ENCODE measurements around the gene C21orf91.
"Not testable (repeated sequence)": the region's sequence is repeated elsewhere in the genome, so short reads cannot be mapped to it uniquely, and the experiment has no call there.

Gene C21orf91

GRCh38 chr21:17779496-17779895 lies 39.7 kb downstream of the C21orf91 start:
- no peak for DNase-seq (ENCODE audit: low spot score)

- no peak for DNase-seq (ENCODE audit: low spot score)
Observed at GRCh38 chr21:17777072-17777765, 41.9 kb downstream of the C21orf91 start.

DNA sequence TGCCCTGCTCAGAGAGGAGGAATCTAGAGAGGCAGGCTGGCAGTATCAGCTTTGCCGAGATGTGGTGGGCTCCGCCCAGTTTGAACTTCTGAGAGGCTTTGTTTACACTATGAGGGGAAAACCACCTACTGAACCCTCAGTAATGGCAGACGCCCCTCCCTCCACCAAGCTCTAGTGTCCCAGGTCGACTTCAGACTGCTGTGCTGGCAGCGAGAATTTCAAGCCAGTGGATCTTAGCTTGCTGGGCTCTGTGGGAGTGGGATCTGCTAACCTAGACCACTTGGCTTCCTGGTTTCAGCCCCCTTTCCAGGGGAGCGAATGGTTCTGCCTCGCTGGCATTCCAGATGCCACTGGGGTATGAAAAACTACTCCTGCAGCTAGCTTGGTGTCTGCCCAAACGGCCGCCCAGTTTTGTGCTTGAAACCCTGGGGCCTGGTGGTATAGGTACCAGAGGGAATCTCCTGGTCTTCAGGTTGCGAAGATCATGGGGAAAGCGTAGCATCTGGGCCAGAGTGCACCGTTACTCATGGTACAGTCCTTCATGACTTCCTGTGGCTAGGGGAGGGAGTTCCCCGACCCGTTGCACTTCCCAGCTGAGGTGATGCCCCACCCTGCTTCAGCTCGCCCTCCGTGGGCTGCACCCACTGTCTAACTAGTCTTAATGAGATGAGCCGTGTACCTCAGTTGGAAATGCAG lies 43.6 kb downstream of the C21orf91 start:
- DNase-seq (ENCODE audit: low spot score), result no peak

DNA sequence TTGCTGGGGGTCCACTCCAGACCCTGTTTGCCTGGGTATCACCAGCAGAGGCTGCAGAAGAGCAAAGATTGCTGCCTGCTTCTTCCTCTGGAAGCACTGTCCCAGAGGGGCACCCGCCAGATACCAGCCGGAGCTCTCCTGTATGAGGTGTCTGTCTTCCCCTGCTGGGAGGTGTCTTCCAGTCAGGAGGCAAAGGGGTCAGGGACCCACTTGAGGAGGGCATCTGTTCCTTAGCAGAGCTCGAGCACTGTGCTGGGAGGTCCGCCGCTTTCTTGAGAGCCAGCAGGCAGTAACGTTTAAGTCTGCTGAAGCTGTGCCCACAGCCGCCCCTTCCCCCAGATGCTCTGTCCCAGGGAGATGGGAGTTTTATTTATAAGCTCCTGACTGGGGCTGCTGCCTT lies 44.1 kb downstream of the C21orf91 start:
- DNase-seq (ENCODE audit: low spot score), result not testable (repeated sequence)

GRCh38 chr21:17769447-17769845 lies 49.7 kb downstream of the C21orf91 start:
- DNase-seq (ENCODE audit: low spot score), result no peak

GRCh38 chr21:17768840-17769446 lies 50.2 kb downstream of the C21orf91 start:
- DNase-seq (ENCODE audit: low spot score), result no peak

- DNase-seq (ENCODE audit: low spot score), result no peak
Observed at GRCh38 chr21:17765207-17765606, 53.9 kb downstream of the C21orf91 start.

DNA sequence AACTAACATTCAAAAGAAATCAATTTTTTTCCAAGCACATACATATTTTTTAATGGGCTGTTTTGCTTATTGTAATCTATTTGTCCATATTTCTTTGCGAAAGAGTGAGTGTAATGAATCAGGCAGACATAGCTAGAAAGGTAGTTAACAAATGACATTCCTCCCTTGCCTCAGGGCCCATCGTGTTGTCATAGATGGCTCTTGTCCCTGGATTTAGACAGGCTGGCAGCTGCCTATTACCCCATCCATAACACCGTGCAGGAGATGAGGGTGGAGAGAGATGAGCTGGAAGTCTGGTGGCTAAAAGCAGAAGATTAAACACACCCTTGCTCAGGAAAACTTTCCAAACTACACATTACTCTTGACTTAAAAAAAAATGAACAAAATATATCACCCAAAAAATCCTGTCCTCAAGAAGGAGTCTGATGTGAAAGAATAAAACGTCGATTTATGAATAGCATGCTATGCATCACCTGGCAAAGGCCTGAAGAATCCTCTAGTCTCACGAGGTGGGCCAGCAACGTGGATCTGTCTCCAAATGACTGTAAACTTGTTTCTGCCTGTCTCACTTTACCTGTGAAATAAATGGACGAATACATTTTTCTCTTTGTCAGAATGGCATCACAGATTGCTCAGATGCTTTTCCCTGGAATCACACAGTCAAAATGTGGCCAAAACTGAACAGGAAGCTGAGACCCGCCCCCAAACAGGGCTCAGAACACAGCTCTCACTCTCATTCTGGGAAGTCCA lies 55.7 kb downstream of the C21orf91 start:
- no peak for DNase-seq (ENCODE audit: low spot score)

GRCh38 chr21:17759511-17760178 lies 59.5 kb downstream of the C21orf91 start:
- DNase-seq (ENCODE audit: low spot score), result no peak

- DNase-seq (ENCODE audit: low spot score), result no peak
Observed at GRCh38 chr21:17758683-17759082, 60.5 kb downstream of the C21orf91 start.

- DNase-seq (ENCODE audit: low spot score), result no peak
Observed at GRCh38 chr21:17757671-17758070, 61.5 kb downstream of the C21orf91 start.

DNA sequence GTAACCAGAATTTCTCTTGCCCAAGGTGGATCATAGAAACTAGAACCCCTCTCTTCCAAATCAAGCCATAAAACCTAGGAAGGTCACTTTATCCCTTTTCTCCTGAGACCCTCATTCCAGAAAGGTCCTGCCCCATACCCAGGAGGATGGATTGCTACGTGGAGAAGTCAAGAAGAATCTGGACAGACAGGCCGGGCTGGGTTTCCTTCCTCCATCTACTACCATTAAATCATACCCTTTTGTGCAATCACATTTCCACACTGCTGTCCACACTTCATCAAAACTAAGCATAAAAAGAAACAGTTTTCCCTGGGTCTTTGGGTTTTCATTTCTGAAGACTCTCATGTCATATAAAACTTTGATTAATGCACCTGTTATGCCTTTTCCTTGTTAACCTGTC lies 65.4 kb downstream of the C21orf91 start:
- no peak for DNase-seq (ENCODE audit: low spot score)

GRCh38 chr21:17752171-17752570 lies 67.0 kb downstream of the C21orf91 start:
- DNase-seq (ENCODE audit: low spot score), result no peak

DNA sequence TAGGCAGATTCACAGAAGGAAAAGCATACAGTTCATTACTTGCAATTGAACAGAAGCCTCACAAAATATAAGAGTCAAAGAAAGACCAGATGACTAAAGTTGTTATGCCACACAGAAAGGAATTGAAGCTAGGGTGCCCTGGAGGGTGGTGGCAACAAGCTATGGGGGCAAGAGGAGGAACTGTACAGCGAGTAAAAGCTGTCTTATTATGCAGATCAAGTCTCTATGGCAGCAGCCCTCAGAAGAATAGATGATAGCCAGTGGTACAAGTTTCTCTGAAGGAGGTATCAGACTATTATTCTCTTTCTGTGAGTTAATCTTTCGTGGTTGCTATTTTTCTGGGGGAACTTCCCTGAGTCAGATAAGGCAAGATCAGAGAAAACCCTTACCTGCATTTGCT lies 72.2 kb downstream of the C21orf91 start:
- DNase-seq (ENCODE audit: low spot score), result no peak

DNA sequence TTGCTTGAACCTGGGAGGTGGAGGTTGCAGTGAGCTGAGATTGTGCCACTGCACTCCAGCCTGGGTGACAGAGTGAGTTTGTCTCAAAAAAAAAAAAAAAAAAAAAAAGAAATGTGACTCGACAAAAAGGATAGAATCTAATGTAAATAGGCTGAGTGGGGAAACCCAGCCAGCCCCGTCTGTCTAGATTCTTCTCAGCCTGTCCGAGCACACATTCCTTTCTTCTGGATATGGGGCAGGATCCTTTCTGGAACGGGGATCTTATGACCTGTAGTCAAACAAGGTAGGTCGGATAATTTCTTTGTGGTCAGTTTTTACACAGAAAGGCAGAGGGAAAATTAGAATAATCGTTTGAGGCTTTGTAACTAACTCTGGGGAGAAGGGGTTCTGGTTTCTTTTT lies 74.1 kb downstream of the C21orf91 start:
- no peak for DNase-seq (ENCODE audit: low spot score)

DNA sequence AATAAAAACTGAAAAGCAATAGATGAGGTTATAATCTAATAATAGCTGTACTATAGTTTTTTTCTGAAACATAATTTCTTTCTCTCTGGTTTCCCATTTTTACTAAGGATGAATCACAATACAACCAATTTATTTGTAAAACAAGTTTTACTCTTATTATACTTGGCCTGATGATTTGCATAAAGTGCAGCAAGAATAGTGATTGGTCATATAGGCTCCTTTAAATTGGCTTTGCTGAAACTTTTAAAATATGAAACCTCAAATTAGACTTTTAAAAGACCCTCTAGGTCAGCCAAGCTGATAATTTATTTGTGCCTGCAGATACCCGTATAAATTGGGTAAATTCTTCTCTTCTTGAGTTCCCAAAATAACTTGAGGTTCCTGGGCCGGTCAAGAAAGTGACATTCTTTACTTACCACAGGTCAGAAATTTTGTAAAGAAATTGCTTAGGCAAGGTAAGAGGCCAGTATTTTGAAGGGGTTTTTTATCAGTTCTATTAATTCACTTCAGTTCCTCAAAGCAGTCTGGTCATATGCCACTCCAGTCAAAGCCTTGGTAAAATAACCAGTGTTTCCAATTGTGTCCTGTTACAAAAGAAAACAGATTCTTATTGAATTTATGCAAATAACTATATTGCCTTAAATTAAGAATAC lies 76.1 kb downstream of the C21orf91 start:
- DNase-seq (ENCODE audit: low spot score), result no peak

DNA sequence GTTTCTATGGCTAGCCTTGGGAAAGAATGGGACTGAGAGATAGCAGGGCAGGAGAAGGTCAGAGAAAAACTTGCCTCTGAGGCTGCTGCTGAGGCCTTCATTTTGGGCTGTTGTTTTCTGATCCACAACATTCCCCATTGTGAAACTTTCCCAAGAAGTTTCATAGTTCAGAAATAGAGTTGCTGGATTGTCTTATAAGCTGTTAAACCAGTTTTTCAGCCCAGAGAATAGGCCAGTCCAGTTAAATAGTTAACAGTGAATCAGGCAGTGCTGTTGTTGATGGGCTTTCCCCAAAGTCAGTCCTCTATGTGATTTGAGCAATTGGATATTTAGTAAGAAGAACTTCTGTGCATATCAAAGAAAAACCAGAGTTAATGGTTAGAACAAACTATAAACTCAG lies 77.0 kb downstream of the C21orf91 start:
- no peak for DNase-seq (ENCODE audit: low spot score)
